NOMO-1 treated with DMSO at 0.1 percent for 48 hours (cell line): ENCODE results near the gene HDC.

Experiments
- DNase-seq: peaks from one replicate; lab custom pipeline; 2025; ENCODE audit not compliant: unreplicated experiment; lab: John Stamatoyannopoulos, UW

Gene HDC

GRCh38 chr15:50265620-50266019 lies at the start of gene HDC:
TSS of gene HDC (minus strand) at chr15:50265726. CDS start at chr15:50265623, 103 bp downstream.
- DNase-seq = no peak

GRCh38 chr15:50312636-50313035 lies 47.1 kb upstream of the HDC start:
- DNase-seq = no peak

GRCh38 chr15:50307799-50308198 lies 42.3 kb upstream of the HDC start:
- DNase-seq = no peak

- no peak for DNase-seq
Measured at GRCh38 chr15:50304836-50305235, 39.3 kb upstream of the HDC start.

GRCh38 chr15:50302581-50302980 lies 37.1 kb upstream of the HDC start:
- DNase-seq = peak; percentile 55

GRCh38 chr15:50298340-50298739 lies 32.8 kb upstream of the HDC start:
- no peak for DNase-seq

GRCh38 chr15:50295966-50296365 lies 30.4 kb upstream of the HDC start:
- no peak for DNase-seq

- DNase-seq = no peak
Measured at GRCh38 chr15:50289749-50290148, 24.2 kb upstream of the HDC start.

GRCh38 chr15:50287324-50288116 lies 22.0 kb upstream of the HDC start:
- no peak for DNase-seq

GRCh38 chr15:50281427-50281826 lies 15.9 kb upstream of the HDC start:
- no peak for DNase-seq

- no peak for DNase-seq
Measured at GRCh38 chr15:50280271-50280670, 14.7 kb upstream of the HDC start.

GRCh38 chr15:50278496-50278895 lies 13.0 kb upstream of the HDC start:
- DNase-seq = peak; percentile 61

- peak; percentile 43 for DNase-seq
Measured at GRCh38 chr15:50277370-50277769, 11.8 kb upstream of the HDC start.

GRCh38 chr15:50275908-50276307 lies 10.4 kb upstream of the HDC start:
- no peak for DNase-seq

- no peak for DNase-seq
Measured at GRCh38 chr15:50275091-50275490, 9.6 kb upstream of the HDC start.

- no peak for DNase-seq
Measured at GRCh38 chr15:50267577-50267976, 2.1 kb upstream of the HDC start.

- DNase-seq = peak; percentile 20
Measured at GRCh38 chr15:50262533-50262932, 3.0 kb downstream of the HDC start.

GRCh38 chr15:50261981-50262380 lies 3.5 kb downstream of the HDC start:
- DNase-seq = no peak

- DNase-seq = no peak
Measured at GRCh38 chr15:50260969-50261496, 4.5 kb downstream of the HDC start.

- no peak for DNase-seq
Measured at GRCh38 chr15:50259276-50259675, 6.2 kb downstream of the HDC start.

GRCh38 chr15:50257924-50258323 lies 7.6 kb downstream of the HDC start:
- peak; percentile 85 for DNase-seq

GRCh38 chr15:50257332-50257731 lies 8.2 kb downstream of the HDC start:
- no peak for DNase-seq
